OCI-LY7 (cell line): Measurements from ENCODE around the gene LMOD1.

ENCODE experiments used
- EZH2phosphoT487 ChIP-seq: fragments of 200-600 bp; sonication (generic); IDR thresholded peaks from 2 replicates; pipeline ENCODE4 v1.6.1; 2018; ENCODE audit warnings: low read depth, borderline replicate concordance, mild to moderate bottlenecking, mixed run types, antibody characterized with exemption, low read length, moderate library complexity, mixed read lengths
- TF ChIP-seq, protein P1 (sequence below): fragments of 200-600 bp; sonication (generic); conservative IDR thresholded peaks from 2 replicates; pipeline ENCODE4 v1.5.1; 2014; ENCODE audit warnings: mild to moderate bottlenecking, antibody characterized with exemption, low read length, moderate library complexity, mixed read lengths

DNA sequence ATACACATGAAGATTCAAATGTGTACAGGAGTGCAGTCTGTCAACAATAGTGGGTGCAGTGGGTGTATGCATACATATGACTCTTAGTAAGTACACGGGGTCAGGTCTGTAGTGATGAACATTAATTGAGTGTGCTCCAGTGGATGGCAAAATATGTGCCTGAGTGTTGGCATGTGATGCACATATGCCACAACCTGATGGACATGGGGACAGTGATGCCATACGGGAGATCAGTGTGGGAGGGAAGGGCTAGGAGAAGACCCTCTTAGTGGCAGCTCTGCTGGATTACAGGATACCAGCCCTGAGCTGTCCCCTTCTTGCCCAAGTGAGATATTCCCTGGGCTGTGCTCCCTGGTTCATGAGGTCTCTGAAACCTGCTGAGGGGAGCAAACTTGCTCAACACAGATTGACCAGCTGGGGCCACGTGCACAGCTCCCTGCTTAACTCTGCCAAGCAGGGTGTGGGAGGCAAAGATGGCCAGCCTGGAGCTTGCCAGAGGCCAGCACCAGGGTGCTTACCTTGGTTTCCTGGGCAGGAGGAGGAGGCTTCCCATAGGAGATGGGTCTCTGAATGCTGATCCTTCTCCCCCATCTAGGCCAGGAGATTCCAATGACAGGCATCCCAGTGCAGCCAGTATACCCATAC lies 55.4 kb downstream of the LMOD1 start:
- TF ChIP-seq, protein P1, sequence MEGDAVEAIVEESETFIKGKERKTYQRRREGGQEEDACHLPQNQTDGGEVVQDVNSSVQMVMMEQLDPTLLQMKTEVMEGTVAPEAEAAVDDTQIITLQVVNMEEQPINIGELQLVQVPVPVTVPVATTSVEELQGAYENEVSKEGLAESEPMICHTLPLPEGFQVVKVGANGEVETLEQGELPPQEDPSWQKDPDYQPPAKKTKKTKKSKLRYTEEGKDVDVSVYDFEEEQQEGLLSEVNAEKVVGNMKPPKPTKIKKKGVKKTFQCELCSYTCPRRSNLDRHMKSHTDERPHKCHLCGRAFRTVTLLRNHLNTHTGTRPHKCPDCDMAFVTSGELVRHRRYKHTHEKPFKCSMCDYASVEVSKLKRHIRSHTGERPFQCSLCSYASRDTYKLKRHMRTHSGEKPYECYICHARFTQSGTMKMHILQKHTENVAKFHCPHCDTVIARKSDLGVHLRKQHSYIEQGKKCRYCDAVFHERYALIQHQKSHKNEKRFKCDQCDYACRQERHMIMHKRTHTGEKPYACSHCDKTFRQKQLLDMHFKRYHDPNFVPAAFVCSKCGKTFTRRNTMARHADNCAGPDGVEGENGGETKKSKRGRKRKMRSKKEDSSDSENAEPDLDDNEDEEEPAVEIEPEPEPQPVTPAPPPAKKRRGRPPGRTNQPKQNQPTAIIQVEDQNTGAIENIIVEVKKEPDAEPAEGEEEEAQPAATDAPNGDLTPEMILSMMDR, result no peak
- TF ChIP-seq EZH2phosphoT487, result no peak
